ENCODE measurements around the gene GSTM3. TPM values are rescaled to one million over a fixed set of nuclear protein-coding genes. Genes with fewer than 3 reads are reported as not detected.

The GSTM3 gene
- total and polyA plus RNA-seq, 2 experiments from 2014 or later, result 3.1 to 4.1 TPM

- Histone ChIP-seq H3K36me3 (ENCODE audit: insufficient read depth) (no peaks in the 10 kb centered on the region), H3K4me3 (no peak overlapping the region), H3F3A (replicated peaks; ENCODE audit: low read depth) (no peaks in the 10 kb centered on the region), H3K79me2 (replicated peaks; ENCODE audit: insufficient read depth) (no peaks in the 10 kb centered on the region), H3K4me2 (no peak overlapping the region), H2AFZ (no peak overlapping the region), H3K27me3 (ENCODE audit: insufficient read depth) (no peaks in the 10 kb centered on the region), H3K27ac (ENCODE audit: low read depth) (no peak overlapping the region), H3K4me1 (ENCODE audit: insufficient read depth) (no peaks in the 10 kb centered on the region), H4K20me1 (replicated peaks; ENCODE audit: insufficient read depth) (no peaks in the 10 kb centered on the region), H3K9me2 (ENCODE audit: insufficient read depth) (no peaks in the 10 kb centered on the region)
- H3K4me3 Mint-ChIP-seq, result no peak overlapping the region
- H3K27me3 Mint-ChIP-seq (ENCODE audit: insufficient read depth, low read depth, poor library complexity), result peaks cover 3% of the 10 kb centered on the region
- no peak overlapping the region for H3K27ac Mint-ChIP-seq
- DNase-seq (ENCODE audit: low spot score), result no peak
- TF ChIP-seq ZNF331 (CRISPR knock-in tag; IDR thresholded peaks at IDR 0.05; ENCODE audit: low read depth) (no peak), STAT1 (IDR thresholded peaks at IDR 0.05; ENCODE audit: unreplicated experiment) (no peak), CREB1 (CRISPR knock-in tag; IDR thresholded peaks at IDR 0.05; ENCODE audit: low read depth) (no peak), EZH2 (IDR thresholded peaks at IDR 0.05; ENCODE audit: low read depth, unreplicated experiment) (no peak), POLR2AphosphoS5 (IDR thresholded peaks at IDR 0.05; ENCODE audit: low read depth) (no peak), ZNF114 (CRISPR knock-in tag; IDR thresholded peaks at IDR 0.05) (no peak), JUNB (IDR thresholded peaks at IDR 0.05; ENCODE audit: unreplicated experiment) (no peak), REST (IDR thresholded peaks at IDR 0.05; ENCODE audit: unreplicated experiment) (no peak), ZNF462 (CRISPR knock-in tag; IDR thresholded peaks at IDR 0.05) (no peak), ETS1 (IDR thresholded peaks at IDR 0.05) (no peak), CTCF (conservative IDR thresholded peaks at IDR 0.05; ENCODE audit: low read depth in 2 of 2) (no peak), EZH2phosphoT487 (IDR thresholded peaks at IDR 0.05; ENCODE audit: unreplicated experiment) (no peak), NANOG (IDR thresholded peaks at IDR 0.05; ENCODE audit: borderline replicate concordance) (no peak)
- H3K9me3 Mint-ChIP-seq, result no peaks in the 10 kb centered on the region; the same call in 2 of the 3 replicates
- H3K4me1 Mint-ChIP-seq, result no peaks in the 10 kb centered on the region; the same call in 2 of the 3 replicates
- H3K36me3 Mint-ChIP-seq (ENCODE audit: low read depth), result no peaks in the 10 kb centered on the region
- no peak for ATAC-seq
Observed at GRCh38 chr1:109717729-109718128, 23.1 kb downstream of the GSTM3 start.

Measured in GM23338 (cell line).